Measurements from ENCODE around the gene AGTPBP1.
"Not testable (repeated sequence)": the region's sequence is repeated elsewhere in the genome, so short reads cannot be mapped to it uniquely, and the experiment has no call there.

AGTPBP1 gene

GRCh38 chr9:85617141-85617670 is 124.5 kb downstream of the AGTPBP1 start:
- DNase-seq (ENCODE audit: low spot score): no peak

- no peak for DNase-seq (ENCODE audit: low spot score)
These were observed 126.0 kb downstream of the AGTPBP1 start for GRCh38 chr9:85615792-85616191.

- DNase-seq (ENCODE audit: low spot score): no peak
These were observed 131.5 kb downstream of the AGTPBP1 start for GRCh38 chr9:85610074-85610860.

- DNase-seq (ENCODE audit: low spot score): no peak
These were observed 135.8 kb downstream of the AGTPBP1 start for GRCh38 chr9:85605905-85606304.

- no peak for DNase-seq (ENCODE audit: low spot score)
These were observed 137.8 kb downstream of the AGTPBP1 start for GRCh38 chr9:85603936-85604335.

- no peak for DNase-seq (ENCODE audit: low spot score)
These were observed 139.0 kb downstream of the AGTPBP1 start for GRCh38 chr9:85602742-85603141.

- peak; percentile 57 for DNase-seq (ENCODE audit: low spot score)
These were observed 141.0 kb downstream of the AGTPBP1 start for GRCh38 chr9:85600675-85601263.

GRCh38 chr9:85599540-85600105 is 142.1 kb downstream of the AGTPBP1 start:
- no peak for DNase-seq (ENCODE audit: low spot score)

GRCh38 chr9:85594316-85594715 is 147.4 kb downstream of the AGTPBP1 start:
- no peak for DNase-seq (ENCODE audit: low spot score)

- no peak for DNase-seq (ENCODE audit: low spot score)
These were observed 155.1 kb downstream of the AGTPBP1 start for GRCh38 chr9:85586684-85587083.

- DNase-seq (ENCODE audit: low spot score): no peak
These were observed 164.3 kb downstream of the AGTPBP1 start for GRCh38 chr9:85577353-85577952.

GRCh38 chr9:85575868-85576267 is 165.9 kb downstream of the AGTPBP1 start:
- DNase-seq (ENCODE audit: low spot score): no peak

GRCh38 chr9:85573546-85573945 is 168.2 kb downstream of the AGTPBP1 start:
- DNase-seq (ENCODE audit: low spot score): not testable (repeated sequence)

- not testable (repeated sequence) for DNase-seq (ENCODE audit: low spot score)
These were observed 168.8 kb downstream of the AGTPBP1 start for GRCh38 chr9:85572917-85573316.

- no peak for DNase-seq (ENCODE audit: low spot score)
These were observed 171.8 kb downstream of the AGTPBP1 start for GRCh38 chr9:85569988-85570387.

- DNase-seq (ENCODE audit: low spot score): no peak
These were observed 182.2 kb downstream of the AGTPBP1 start for GRCh38 chr9:85559526-85559925.

GRCh38 chr9:85554349-85554748 is 187.4 kb downstream of the AGTPBP1 start:
- DNase-seq (ENCODE audit: low spot score): no peak

- DNase-seq (ENCODE audit: low spot score): no peak
These were observed 188.3 kb downstream of the AGTPBP1 start for GRCh38 chr9:85553475-85553874.

- no peak for DNase-seq (ENCODE audit: low spot score)
These were observed 194.2 kb downstream of the AGTPBP1 start for GRCh38 chr9:85547599-85547998.

- DNase-seq (ENCODE audit: low spot score): no peak
These were observed 198.6 kb downstream of the AGTPBP1 start for GRCh38 chr9:85543196-85543595.

- DNase-seq (ENCODE audit: low spot score): no peak
These were observed 199.9 kb downstream of the AGTPBP1 start for GRCh38 chr9:85541876-85542275.

- no peak for DNase-seq (ENCODE audit: low spot score)
These were observed 205.2 kb downstream of the AGTPBP1 start for GRCh38 chr9:85536514-85536913.

- DNase-seq (ENCODE audit: low spot score): no peak
These were observed 205.7 kb downstream of the AGTPBP1 start for GRCh38 chr9:85536076-85536475.
